Tongue (tissue), 2 donors: ENCODE data around the gene FAM186B. TPM values are rescaled to one million over a fixed set of nuclear protein-coding genes. Genes with fewer than 3 reads are reported as not detected.
A peak's percentile ranks its signal among the peaks of the same experiment; 100 is the strongest.
"Not testable (repeated sequence)": the region's sequence is repeated elsewhere in the genome, so short reads cannot be mapped to it uniquely, and the experiment has no call there.

ENCODE experiments used
- DNase-seq: peaks from one replicate; pipeline ENCODE4 v3.0.0-alpha.2; 2015
- total RNA-seq: library from RNA; depleted of rRNA; stranded (reverse); fragments of >200 nt; gene quantifications from one replicate; pipeline ENCODE4 v1.2.3, GENCODE V29; 2014

The FAM186B gene
- total RNA-seq, 1 donor from 2014 or later, result 0.82 TPM

GRCh38 chr12:49633703-49634345 is 28.4 kb upstream of the FAM186B start:
- no peak for DNase-seq

GRCh38 chr12:49632986-49633702 is 27.7 kb upstream of the FAM186B start:
- DNase-seq, result no peak

- DNase-seq, result no peak
Measured at GRCh38 chr12:49632401-49632800, 27.0 kb upstream of the FAM186B start.

GRCh38 chr12:49631336-49631907 is 26.0 kb upstream of the FAM186B start:
- DNase-seq, result no peak

- no peak for DNase-seq
Measured at GRCh38 chr12:49627752-49628360, 22.4 kb upstream of the FAM186B start.

GRCh38 chr12:49626836-49627235 is 21.4 kb upstream of the FAM186B start:
- no peak for DNase-seq

GRCh38 chr12:49626169-49626835 is 20.9 kb upstream of the FAM186B start:
- no peak for DNase-seq

- DNase-seq, result no peak
Measured at GRCh38 chr12:49624921-49625577, 19.6 kb upstream of the FAM186B start.

GRCh38 chr12:49623142-49623904 is 17.9 kb upstream of the FAM186B start, which contains the start of gene PRPF40B:
Gene PRPF40B (plus strand): TSS chr12:49623561. CDS start chr12:49623591, 30 bp downstream.
- peak; percentile 93 for DNase-seq

- DNase-seq, result no peak
Measured at GRCh38 chr12:49622501-49623141, 17.2 kb upstream of the FAM186B start.

- DNase-seq, result no peak
Measured at GRCh38 chr12:49621651-49622500, 16.4 kb upstream of the FAM186B start.

GRCh38 chr12:49619286-49619685 is 13.8 kb upstream of the FAM186B start:
- peak; percentile 70 for DNase-seq

GRCh38 chr12:49618576-49618975 is 13.1 kb upstream of the FAM186B start:
- DNase-seq, result no peak

GRCh38 chr12:49616533-49617219 is 11.2 kb upstream of the FAM186B start:
- DNase-seq, result no peak

GRCh38 chr12:49615725-49616124 is 10.3 kb upstream of the FAM186B start:
- no peak for DNase-seq

- no peak for DNase-seq
Measured at GRCh38 chr12:49612210-49612609, 6.8 kb upstream of the FAM186B start.

- DNase-seq, result not testable (repeated sequence)
Measured at GRCh38 chr12:49610785-49611184, 5.3 kb upstream of the FAM186B start.

GRCh38 chr12:49609875-49610154 is 4.4 kb upstream of the FAM186B start:
- no peak for DNase-seq
